GM18519 (cell line): ENCODE results near the gene TCF25.

ENCODE experiments used
- ATAC-seq: cut with Tn5 transposase; IDR thresholded peaks from one replicate; pipeline ENCODE4 v1.9.1; 2021; ENCODE audit warnings: mild to moderate bottlenecking, moderate library complexity; ENCODE audit not compliant: unreplicated experiment, low FRiP score

The TCF25 gene

GRCh38 chr16:89960966-89961365 is 87.6 kb downstream of the TCF25 start:
- ATAC-seq = no peak
